Stimulated activated CD8-positive, alpha-beta memory T cell treated with anti-CD3 and anti-CD28 coated beads, Interleukin-15, amount 100 ng/mL, for 48 hours (primary cell): ENCODE data around the gene KIAA1217.

ENCODE experiments used
- DNase-seq, 2 donors: peaks; one replicate each; pipeline ENCODE4 v3.0.0-alpha.2; 2020; ENCODE audit warnings: low read depth in 2 of 2

KIAA1217 gene

GRCh38 chr10:24208661-24209431 lies at the start of gene KIAA1217:
Gene KIAA1217, plus strand, starts transcription at chr10:24209138. Its CDS starts 56 bp downstream, at chr10:24209194.
- DNase-seq = no peak

- DNase-seq = no peak
Measured at GRCh38 chr10:24162206-24162985, 46.5 kb upstream of the KIAA1217 start.

GRCh38 chr10:24163485-24163884 lies 45.5 kb upstream of the KIAA1217 start:
- DNase-seq = no peak

GRCh38 chr10:24168258-24169170 lies 40.4 kb upstream of the KIAA1217 start:
- no peak for DNase-seq

- DNase-seq = no peak
Measured at GRCh38 chr10:24170199-24170598, 38.7 kb upstream of the KIAA1217 start.

GRCh38 chr10:24172909-24173308 lies 36.0 kb upstream of the KIAA1217 start:
- DNase-seq = no peak

GRCh38 chr10:24174014-24174413 lies 34.9 kb upstream of the KIAA1217 start:
- DNase-seq = no peak

GRCh38 chr10:24176658-24177057 lies 32.3 kb upstream of the KIAA1217 start:
- no peak for DNase-seq

GRCh38 chr10:24177636-24178035 lies 31.3 kb upstream of the KIAA1217 start:
- no peak for DNase-seq

GRCh38 chr10:24180891-24181290 lies 28.0 kb upstream of the KIAA1217 start:
- DNase-seq = no peak

GRCh38 chr10:24184455-24184854 lies 24.5 kb upstream of the KIAA1217 start:
- DNase-seq = no peak

- DNase-seq = no peak
Measured at GRCh38 chr10:24193330-24193729, 15.6 kb upstream of the KIAA1217 start.

GRCh38 chr10:24197263-24197662 lies 11.7 kb upstream of the KIAA1217 start:
- DNase-seq = no peak

- no peak for DNase-seq
Measured at GRCh38 chr10:24201503-24202180, 7.3 kb upstream of the KIAA1217 start.

GRCh38 chr10:24202181-24202570 lies 6.8 kb upstream of the KIAA1217 start:
- no peak for DNase-seq

- no peak for DNase-seq
Measured at GRCh38 chr10:24205821-24206220, 3.1 kb upstream of the KIAA1217 start.

GRCh38 chr10:24206334-24206733 lies 2.6 kb upstream of the KIAA1217 start:
- no peak for DNase-seq

- DNase-seq = no peak
Measured at GRCh38 chr10:24206926-24207325, 2.0 kb upstream of the KIAA1217 start.

- DNase-seq = no peak
Measured at GRCh38 chr10:24207341-24207740, 1.6 kb upstream of the KIAA1217 start.

- DNase-seq = no peak
Measured at GRCh38 chr10:24207781-24208611, 942 bp upstream of the KIAA1217 start.

- peak; percentile 5 to 31 for DNase-seq
Measured at GRCh38 chr10:24209432-24209771, 464 bp downstream of the KIAA1217 start.
